DMS114 treated with DMSO at 0.1 percent for 48 hours (cell line): Measurements from ENCODE around the gene KLHL21.

Experiments used
- DNase-seq: peaks from one replicate; lab custom pipeline; 2025; ENCODE audit not compliant: unreplicated experiment; lab: John Stamatoyannopoulos, UW

Gene KLHL21

DNA sequence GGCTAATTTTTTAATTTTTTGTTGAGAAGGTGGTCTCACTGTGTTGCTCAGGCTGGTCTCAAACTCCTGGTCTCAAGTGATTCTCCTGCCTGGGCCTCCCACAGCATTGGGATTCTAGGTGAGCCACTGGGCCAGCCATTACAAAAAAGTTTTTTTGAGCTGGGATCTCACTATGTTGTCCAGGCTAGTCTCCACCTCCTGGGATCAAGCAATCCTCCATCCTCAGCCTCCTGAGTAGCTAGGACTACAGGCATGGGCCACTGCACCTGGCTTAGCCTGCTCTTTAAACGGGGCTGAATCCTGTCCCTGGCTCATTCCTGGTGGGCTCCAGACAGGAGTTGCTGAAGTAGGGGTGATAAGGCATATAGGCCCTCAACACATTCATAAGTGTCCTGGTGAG lies 45.1 kb downstream of the KLHL21 start:
- no peak for DNase-seq

DNA sequence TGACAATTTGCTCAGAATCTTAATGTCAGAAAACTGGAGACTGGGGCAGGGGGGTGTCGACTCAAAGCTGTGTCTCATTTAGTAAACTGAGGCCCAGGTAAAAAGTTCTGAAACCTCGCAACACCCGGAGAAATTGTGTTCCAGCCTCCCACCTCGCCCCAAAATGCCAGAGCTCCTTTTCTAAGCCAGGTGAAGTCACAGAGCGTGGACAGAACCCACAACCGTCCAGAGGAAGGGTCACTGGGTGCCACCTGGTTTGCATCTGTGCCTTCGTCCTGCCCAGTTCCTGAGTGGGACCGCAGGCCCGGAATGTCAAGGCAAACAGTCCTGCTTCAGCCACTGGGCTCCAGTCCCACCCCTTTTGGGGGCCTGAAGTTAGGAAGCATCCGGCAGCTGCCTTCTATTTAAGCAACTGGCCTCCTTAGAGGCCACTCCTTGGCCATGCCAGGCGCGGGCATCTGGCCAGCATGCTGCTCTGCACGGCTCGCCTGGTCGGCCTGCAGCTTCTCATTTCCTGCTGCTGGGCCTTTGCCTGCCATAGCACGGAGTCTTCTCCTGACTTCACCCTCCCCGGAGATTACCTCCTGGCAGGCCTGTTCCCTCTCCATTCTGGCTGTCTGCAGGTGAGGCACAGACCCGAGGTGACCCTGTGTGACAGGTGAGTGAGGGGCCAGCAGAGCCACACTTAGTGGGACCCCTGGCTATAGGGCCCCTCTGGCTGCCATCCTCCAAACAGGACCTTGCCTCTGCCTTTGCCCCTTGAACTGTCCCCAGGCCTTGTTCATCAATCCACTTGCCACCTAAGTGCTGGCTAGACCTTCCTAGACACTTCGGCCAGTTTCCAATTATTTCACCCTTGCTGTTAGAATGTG lies 47.5 kb downstream of the KLHL21 start, which contains the start of gene TAS1R1:
TSS of gene TAS1R1 (plus strand) at position 401 of the 872 bp plus-strand sequence. CDS start at position 468, 67 bp downstream.
- no peak for DNase-seq

DNA sequence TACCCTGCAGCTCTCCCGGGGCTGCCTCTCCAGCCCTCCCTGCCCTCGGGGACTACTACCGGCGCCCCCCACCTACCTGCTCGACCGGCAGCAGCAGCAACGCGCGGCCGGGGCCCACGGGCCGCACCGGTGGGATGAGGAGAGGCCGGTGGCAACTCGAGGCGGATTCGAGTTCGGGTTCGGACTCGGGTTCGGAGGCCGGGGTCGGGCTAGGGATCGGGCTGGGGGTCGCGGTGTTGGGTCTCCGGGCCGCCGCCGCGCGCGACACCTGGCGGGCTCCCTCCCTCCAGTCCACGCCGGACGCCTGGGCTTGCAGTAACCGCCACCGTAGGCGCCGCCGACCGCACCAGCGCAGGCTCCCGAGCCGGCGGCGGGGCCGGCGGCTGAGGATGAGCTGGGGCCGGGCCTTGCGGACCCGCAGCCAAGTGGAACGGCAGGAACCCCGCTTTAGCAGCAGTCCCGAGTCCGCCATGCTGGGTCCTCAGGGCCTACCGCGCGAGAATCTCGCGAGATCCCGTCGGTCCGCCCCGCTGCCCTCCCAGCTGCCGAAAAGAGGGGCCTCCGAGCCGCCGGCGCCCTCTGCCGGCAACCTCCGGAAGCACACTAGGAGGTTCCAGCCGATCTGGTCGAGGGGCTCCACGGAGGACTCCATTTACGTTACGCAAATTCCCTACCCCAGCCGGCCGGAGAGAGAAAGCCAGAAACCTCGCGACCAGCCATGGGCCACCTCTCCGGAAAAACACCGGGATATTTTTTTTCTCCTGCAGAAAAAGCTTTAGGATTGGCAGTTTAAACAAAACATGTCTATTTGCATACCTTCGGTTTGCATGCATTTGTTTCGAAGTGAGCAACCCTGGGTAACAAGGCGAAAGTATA lies 48.4 kb downstream of the KLHL21 start, which contains the start of gene NOL9:
TSS of gene NOL9 (minus strand) at position 483 of the 876 bp plus-strand sequence. CDS start at position 472, 11 bp downstream.
- DNase-seq: peak; percentile 85

DNA sequence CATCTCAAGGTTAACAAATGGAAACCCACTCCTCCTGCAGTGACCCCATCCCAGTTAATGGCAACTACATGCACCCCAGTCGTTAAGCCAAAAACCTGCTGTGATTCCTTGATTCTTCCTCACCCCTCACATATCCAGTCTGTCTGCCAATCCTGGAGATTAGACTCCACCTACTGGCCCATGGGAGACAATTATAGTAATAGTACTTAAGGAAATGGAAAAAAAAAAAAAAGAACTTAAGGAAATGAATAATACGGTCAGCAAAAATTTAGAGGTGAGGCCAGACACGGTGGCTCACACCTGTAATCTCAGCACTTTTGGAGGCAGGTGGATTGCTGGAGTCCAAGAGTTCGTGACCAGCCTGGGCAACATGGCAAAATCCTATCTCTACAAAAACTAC lies 55.4 kb downstream of the KLHL21 start:
- no peak for DNase-seq

DNA sequence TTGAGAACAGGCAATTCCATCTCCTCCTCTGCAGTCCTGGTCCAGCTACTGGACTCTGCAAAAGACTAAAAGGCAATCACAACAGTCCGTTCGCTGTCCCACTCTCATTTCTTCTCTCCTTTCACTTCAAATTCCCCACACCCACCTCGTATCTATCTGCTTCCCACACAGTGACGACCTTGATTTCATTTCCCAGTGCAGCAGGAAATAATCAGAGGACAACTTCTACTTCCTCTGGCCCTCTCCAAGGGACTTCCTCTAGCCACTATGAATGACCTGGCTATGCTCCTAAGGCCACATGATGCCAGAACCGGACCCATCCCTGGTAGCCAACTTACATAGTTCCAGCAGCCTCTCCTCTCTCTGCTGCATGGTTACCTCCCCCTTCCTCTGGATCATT lies 56.3 kb downstream of the KLHL21 start:
- DNase-seq: no peak

DNA sequence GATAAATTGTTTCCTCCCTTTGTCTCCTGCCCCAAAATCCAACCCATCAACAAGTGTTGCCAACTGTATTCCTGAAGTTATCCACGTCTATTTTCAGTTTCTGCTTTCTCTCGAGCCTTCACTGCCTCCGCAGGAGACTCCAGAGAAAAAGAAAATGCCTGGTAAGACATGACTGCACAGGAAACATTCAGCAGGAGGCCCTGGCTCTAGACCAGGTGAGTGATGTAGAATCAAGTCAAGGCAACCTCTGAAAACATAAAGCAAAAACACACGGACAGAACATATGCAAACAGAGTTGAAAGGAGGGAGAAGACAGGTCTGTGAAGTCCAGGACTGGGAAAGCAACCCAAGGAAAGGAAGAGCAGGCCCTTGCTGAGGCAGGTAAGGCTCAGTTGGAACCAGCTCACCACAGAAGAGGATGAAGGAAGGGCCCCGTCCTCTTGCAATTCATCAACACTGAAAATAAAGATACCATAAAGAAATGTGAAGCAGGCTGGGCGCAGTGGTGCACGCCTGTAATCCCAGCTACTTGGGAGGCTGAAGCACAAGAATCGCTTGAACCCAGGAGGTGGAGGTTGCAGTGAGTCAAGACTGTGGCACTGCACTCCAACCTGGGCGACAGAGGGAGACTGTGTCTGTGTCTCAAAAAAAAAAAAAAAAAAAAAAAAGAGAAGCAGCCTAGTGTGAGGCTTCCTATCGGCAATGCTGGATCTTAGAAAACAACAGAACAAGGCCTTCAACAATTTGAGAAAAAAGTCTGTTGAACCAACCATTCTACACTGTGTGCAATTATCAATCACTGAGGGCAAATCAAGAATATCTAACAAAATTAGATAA lies 57.2 kb downstream of the KLHL21 start:
- no peak for DNase-seq

DNA sequence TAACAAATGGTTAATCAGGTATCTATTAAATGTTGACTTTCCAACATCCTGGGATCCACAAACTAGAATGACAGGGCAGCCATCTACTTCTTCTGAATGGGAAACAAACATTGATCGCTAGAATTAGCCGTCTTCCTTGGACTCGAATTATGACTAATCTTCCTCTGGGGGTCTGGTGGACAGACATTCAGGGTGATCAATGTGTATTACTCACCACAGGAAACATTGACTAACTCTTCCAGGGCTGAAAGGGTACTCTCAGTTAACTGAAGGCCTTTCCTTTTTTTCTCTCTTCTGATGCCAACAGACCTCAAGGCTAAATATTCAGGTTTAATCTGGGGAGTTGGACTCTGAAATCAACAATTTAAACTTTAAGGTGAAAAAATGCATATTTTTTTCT lies 57.8 kb downstream of the KLHL21 start:
- DNase-seq: no peak
